ENCODE measurements around the gene ATAD2B. TPM values are rescaled to one million over a fixed set of nuclear protein-coding genes. Genes with fewer than 3 reads are reported as not detected.

The ATAD2B gene
- polyA plus RNA-seq, 1 experiment: 1.5 TPM

DNA sequence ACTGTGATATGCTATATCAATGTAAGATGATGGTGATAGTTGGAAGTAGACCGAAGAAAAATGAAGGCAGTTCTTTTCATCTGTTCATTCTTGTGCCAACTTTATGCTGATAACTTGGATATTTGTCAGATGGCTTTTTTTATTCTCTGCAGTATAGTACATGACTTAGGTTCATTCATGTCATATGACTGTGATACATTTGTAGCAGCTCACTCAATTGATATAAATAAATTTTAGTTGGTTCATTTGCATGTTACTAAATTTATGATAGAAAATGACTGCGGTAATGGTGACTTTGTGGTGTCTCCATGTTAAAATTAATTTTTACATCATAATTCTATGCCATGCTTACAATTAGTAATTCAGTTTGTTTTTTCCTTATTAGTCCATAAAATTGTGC lies 20.4 kb upstream of the ATAD2B start:
- H3K27me3 ChIP-seq (ENCODE audit: control insufficient read depth, insufficient read depth, low read length): no peaks in the 10 kb centered on the region
- no peak for DNase-seq (ENCODE audit: low read depth)
- TF ChIP-seq, protein P1, sequence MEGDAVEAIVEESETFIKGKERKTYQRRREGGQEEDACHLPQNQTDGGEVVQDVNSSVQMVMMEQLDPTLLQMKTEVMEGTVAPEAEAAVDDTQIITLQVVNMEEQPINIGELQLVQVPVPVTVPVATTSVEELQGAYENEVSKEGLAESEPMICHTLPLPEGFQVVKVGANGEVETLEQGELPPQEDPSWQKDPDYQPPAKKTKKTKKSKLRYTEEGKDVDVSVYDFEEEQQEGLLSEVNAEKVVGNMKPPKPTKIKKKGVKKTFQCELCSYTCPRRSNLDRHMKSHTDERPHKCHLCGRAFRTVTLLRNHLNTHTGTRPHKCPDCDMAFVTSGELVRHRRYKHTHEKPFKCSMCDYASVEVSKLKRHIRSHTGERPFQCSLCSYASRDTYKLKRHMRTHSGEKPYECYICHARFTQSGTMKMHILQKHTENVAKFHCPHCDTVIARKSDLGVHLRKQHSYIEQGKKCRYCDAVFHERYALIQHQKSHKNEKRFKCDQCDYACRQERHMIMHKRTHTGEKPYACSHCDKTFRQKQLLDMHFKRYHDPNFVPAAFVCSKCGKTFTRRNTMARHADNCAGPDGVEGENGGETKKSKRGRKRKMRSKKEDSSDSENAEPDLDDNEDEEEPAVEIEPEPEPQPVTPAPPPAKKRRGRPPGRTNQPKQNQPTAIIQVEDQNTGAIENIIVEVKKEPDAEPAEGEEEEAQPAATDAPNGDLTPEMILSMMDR (IDR thresholded peaks at IDR 0.05; ENCODE audit: insufficient read depth, low read depth, low read length): no peak
- POLR2A ChIA-PET: no interaction called here
- no peak overlapping the region for H3K4me3 ChIP-seq (ENCODE audit: low read depth, low read length)
- CTCF ChIA-PET: interaction anchor here (3.3 kb wide), 1 partner anchor 21 kb away, joined by 11 read pairs; the partner anchor contains the start of gene ATAD2B
- no peaks in the 10 kb centered on the region for H3K36me3 ChIP-seq (ENCODE audit: control insufficient read depth, insufficient read depth, low read length)

DNA sequence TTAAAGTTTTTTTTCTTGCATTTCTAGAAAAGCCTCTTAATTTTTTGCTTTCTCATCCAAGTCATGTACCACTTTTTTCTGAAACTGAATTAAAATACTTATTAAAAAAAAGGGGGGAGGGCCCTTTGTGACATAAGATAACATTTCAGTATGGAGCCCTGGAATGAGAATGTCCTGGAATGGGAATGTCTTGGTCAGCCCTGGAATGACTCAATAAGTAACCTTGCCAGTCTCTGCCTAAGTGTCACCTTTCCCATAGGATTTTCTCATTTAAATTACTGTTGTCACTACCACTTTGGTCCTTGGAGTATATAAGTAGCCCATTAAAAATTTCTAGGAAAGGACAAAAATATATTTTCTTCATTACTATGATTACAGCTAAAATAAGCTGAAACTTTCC lies 18.1 kb upstream of the ATAD2B start:
- DNase-seq (ENCODE audit: low read depth): no peak
- TF ChIP-seq, protein P1 (IDR thresholded peaks at IDR 0.05; ENCODE audit: insufficient read depth, low read depth, low read length): no peak
- ChIA-PET POLR2A (interaction anchor here (0.6 kb wide), 1 partner anchor 18 kb away, joined by 14 read pairs; the partner anchor contains the start of gene ATAD2B), CTCF (interaction anchor here (0.5 to 0.7 kb wide), 2 partner anchors 14 to 56 kb away, joined by 3 to 4 read pairs; no protein-coding TSS in a partner anchor)
- H3K4me3 ChIP-seq (ENCODE audit: low read depth, low read length): no peak overlapping the region
- H3K27me3 ChIP-seq (ENCODE audit: control insufficient read depth, insufficient read depth, low read length): no peaks in the 10 kb centered on the region
- no peaks in the 10 kb centered on the region for H3K36me3 ChIP-seq (ENCODE audit: control insufficient read depth, insufficient read depth, low read length)

DNA sequence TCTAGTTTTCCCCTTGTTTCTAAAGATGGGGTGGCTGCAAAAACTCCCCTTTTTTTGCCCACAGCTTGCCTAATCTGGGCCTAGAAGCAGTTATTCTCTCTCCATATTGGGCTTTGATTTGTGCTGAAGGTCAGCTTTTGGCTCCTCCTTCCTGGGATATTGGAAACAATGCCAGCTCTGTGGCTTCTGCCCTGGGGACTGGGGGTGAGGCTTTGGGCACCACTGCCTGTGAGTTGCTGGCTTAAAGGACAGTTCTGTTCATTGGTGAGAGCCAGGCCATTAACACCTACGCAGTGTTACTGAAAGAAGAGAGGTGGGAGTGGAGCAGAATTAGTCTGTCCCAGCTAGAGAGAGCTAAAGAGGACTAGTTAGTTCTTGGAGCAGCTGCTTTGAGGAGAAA lies 17.6 kb upstream of the ATAD2B start:
- POLR2A ChIA-PET: no interaction called here
- no peak for DNase-seq (ENCODE audit: low read depth)

DNA sequence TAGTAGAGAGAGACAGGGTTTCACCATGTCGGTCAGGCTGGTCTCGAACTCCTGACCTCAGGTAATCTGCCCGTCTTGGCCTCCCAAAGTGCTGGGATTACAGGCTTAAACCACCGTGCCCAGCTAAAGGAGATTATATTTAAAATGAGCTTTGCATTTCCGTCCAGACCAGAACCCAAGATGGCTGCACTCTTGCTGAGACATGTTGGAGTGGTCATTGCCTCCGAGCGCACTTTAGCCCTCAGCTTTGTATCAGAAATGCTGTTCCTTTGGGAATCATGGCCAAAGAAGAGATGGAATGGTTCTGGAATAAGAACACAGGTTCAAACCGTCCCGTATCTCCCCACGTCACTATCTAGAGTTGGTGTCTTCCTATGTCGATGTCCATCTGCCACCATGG lies 16.7 kb upstream of the ATAD2B start:
- DNase-seq (ENCODE audit: low read depth): no peak
- POLR2A ChIA-PET: no interaction called here
- H3K27me3 ChIP-seq (ENCODE audit: control insufficient read depth, insufficient read depth, low read length): no peaks in the 10 kb centered on the region
- CTCF ChIA-PET: no interaction called here
- no peak overlapping the region for H3K4me3 ChIP-seq (ENCODE audit: low read depth, low read length)
- H3K36me3 ChIP-seq (ENCODE audit: control insufficient read depth, insufficient read depth, low read length): no peaks in the 10 kb centered on the region
- TF ChIP-seq, protein P1 (IDR thresholded peaks at IDR 0.05; ENCODE audit: insufficient read depth, low read depth, low read length): no peak

More for the DNA sequence above, 17.6 kb upstream of the ATAD2B start:
- Histone ChIP-seq H3K36me3 (ENCODE audit: control insufficient read depth, insufficient read depth, low read length) (no peaks in the 10 kb centered on the region), H3K27me3 (ENCODE audit: control insufficient read depth, insufficient read depth, low read length) (no peaks in the 10 kb centered on the region), H3K4me3 (ENCODE audit: low read depth, low read length) (no peak overlapping the region)
- CTCF ChIA-PET: interaction anchor here (0.5 to 0.7 kb wide), 2 partner anchors 14 to 55 kb away, joined by 3 to 4 read pairs; no protein-coding TSS in a partner anchor
- TF ChIP-seq, protein P1 (IDR thresholded peaks at IDR 0.05; ENCODE audit: insufficient read depth, low read depth, low read length): no peak

DNA sequence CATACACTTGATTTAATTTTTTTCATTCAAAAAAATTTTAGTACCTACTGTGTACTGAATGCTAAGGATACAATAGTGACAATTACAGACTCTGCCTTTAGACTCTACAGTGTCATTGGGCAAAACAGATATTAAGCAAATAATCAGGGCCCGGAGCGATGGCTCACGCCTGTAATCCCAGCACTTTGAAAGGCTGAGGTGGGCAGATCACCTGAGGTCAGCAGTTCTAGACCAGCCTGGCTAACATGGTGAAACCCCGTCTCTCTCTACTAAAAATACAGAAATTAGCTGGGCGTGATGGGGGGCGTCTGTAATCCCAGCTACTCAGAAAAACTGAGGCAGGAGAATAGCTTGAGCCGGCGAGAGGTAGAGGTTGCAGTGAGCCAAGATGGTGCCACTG lies 14.7 kb upstream of the ATAD2B start:
- Histone ChIP-seq H3K27me3 (ENCODE audit: control insufficient read depth, insufficient read depth, low read length) (no peaks in the 10 kb centered on the region), H3K4me3 (ENCODE audit: low read depth, low read length) (peak overlapping the region; percentile 87), H3K36me3 (ENCODE audit: control insufficient read depth, insufficient read depth, low read length) (no peaks in the 10 kb centered on the region)
- CTCF ChIA-PET: interaction anchor here (1.1 kb wide), 1 partner anchor 142 kb away, joined by 4 read pairs; no protein-coding TSS in a partner anchor
- POLR2A ChIA-PET: no interaction called here
- TF ChIP-seq, protein P1 (IDR thresholded peaks at IDR 0.05; ENCODE audit: insufficient read depth, low read depth, low read length): no peak
- no peak for DNase-seq (ENCODE audit: low read depth)
